ENCODE data around the gene FXYD5. TPM values are rescaled to one million over a fixed set of nuclear protein-coding genes. Genes with fewer than 3 reads are reported as not detected.

FXYD5 gene
- total RNA-seq, 1 experiment from 2014 or later, result 181 TPM

DNA sequence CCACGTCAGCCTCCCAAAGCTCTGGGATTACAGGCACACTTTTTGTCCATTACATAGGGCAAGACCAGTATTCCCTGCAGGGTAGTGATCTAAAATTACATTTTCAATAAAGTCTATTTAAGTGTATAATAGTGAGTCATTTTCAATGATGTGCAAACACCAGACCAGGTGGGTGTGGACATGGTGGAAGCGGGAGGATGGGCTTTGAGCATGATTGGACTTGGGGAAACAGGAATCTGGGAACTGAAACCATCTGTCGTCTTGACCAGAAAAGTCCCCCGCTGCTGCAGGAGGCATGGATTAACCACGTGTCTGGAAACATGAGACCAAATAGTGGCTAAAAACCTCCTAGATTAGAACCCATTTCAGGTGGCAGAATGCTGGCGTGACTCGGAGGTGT is 34.0 kb upstream of the FXYD5 start:
- no peak for TF ChIP-seq EZH2 (IDR thresholded peaks at IDR 0.05; ENCODE audit: low read depth)
- TF ChIP-seq, protein P1, sequence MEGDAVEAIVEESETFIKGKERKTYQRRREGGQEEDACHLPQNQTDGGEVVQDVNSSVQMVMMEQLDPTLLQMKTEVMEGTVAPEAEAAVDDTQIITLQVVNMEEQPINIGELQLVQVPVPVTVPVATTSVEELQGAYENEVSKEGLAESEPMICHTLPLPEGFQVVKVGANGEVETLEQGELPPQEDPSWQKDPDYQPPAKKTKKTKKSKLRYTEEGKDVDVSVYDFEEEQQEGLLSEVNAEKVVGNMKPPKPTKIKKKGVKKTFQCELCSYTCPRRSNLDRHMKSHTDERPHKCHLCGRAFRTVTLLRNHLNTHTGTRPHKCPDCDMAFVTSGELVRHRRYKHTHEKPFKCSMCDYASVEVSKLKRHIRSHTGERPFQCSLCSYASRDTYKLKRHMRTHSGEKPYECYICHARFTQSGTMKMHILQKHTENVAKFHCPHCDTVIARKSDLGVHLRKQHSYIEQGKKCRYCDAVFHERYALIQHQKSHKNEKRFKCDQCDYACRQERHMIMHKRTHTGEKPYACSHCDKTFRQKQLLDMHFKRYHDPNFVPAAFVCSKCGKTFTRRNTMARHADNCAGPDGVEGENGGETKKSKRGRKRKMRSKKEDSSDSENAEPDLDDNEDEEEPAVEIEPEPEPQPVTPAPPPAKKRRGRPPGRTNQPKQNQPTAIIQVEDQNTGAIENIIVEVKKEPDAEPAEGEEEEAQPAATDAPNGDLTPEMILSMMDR (conservative IDR thresholded peaks at IDR 0.05), result no peak
- no peaks in the 10 kb centered on the region for H3K9me3 ChIP-seq (ENCODE audit: insufficient read depth, low read depth)
- peaks cover 91% of the 10 kb centered on the region for H3K4me1 ChIP-seq (replicated peaks; ENCODE audit: insufficient read depth)
- H3K79me2 ChIP-seq (ENCODE audit: low read depth), result peaks cover 51% of the 10 kb centered on the region
- DNase-seq, result peak; percentile 70 to 96
- H2AFZ ChIP-seq, result no peak overlapping the region
- intact Hi-C loops (cut with micrococcal nuclease; ENCODE audit: unreplicated experiment), result no loop called here
- H3K36me3 ChIP-seq (ENCODE audit: low read depth), result peaks cover 4% of the 10 kb centered on the region; the same call in 1 of the 2 replicates
- H3K4me3 ChIP-seq, result peak overlapping the region; percentile 38; the same call in 1 of the 2 replicates
- peak overlapping the region; percentile 99 for H3K4me2 ChIP-seq
- ChIA-PET POLR2A (ENCODE audit: unreplicated experiment) (no interaction called here), CTCF (no interaction called here)
- H4K20me1 ChIP-seq (ENCODE audit: insufficient read depth), result no peaks in the 10 kb centered on the region
- H3K27me3 ChIP-seq (ENCODE audit: insufficient read depth, low read depth), result no peaks in the 10 kb centered on the region
- no TSS peak for BruUV-seq (replicated peaks)
- peaks cover 72% of the 10 kb centered on the region for H3F3A ChIP-seq (ENCODE audit: insufficient read depth, low read depth)
- H3K27ac ChIP-seq, result peak overlapping the region; percentile 90
- no peaks in the 10 kb centered on the region for H3K9me2 ChIP-seq (ENCODE audit: insufficient read depth)

DNA sequence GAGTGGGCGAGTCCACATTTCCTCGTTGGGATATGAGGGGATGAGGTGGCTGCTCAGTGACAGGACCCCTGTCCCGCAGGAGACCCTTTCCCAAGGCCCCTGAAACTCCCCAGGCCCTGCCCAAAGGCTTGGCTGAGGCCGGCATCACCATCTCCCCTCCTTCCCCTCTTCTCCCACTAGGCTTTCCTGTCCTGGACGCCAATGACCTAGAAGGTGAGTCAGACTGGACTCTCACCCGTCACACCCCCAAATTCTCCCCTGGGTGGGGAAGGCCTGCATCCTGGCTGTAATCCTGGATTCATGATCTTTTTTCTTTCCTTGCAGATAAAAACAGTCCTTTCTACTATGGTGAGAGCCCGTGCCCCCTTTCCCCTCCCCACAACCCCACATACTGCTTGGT is 33.6 kb upstream of the FXYD5 start:
- H3K4me3 ChIP-seq, result peak overlapping the region; percentile 38; the same call in 1 of the 2 replicates
- DNase-seq, result peak in 1 of 2 experiments; percentile 55
- intact Hi-C loops (cut with micrococcal nuclease; ENCODE audit: unreplicated experiment), result no loop called here
- BruUV-seq (replicated peaks), result no TSS peak
- no peaks in the 10 kb centered on the region for H4K20me1 ChIP-seq (ENCODE audit: insufficient read depth)
- H3K4me1 ChIP-seq (replicated peaks; ENCODE audit: insufficient read depth), result peaks cover 91% of the 10 kb centered on the region
- peak overlapping the region; percentile 99 for H3K4me2 ChIP-seq
- TF ChIP-seq, protein P1 (conservative IDR thresholded peaks at IDR 0.05), result no peak
- peak overlapping the region; percentile 90 for H3K27ac ChIP-seq
- CTCF ChIA-PET, result no interaction called here
- H3K9me3 ChIP-seq (ENCODE audit: insufficient read depth, low read depth), result no peaks in the 10 kb centered on the region
- no peaks in the 10 kb centered on the region for H3K9me2 ChIP-seq (ENCODE audit: insufficient read depth)
- POLR2A ChIA-PET (ENCODE audit: unreplicated experiment), result no interaction called here
- peaks cover 51% of the 10 kb centered on the region for H3K79me2 ChIP-seq (ENCODE audit: low read depth)
- H3K36me3 ChIP-seq (ENCODE audit: low read depth), result peaks cover 4% of the 10 kb centered on the region; the same call in 1 of the 2 replicates
- H3K27me3 ChIP-seq (ENCODE audit: insufficient read depth, low read depth), result no peaks in the 10 kb centered on the region
- H3F3A ChIP-seq (ENCODE audit: insufficient read depth, low read depth), result peaks cover 68% of the 10 kb centered on the region
- H2AFZ ChIP-seq, result no peak overlapping the region

DNA sequence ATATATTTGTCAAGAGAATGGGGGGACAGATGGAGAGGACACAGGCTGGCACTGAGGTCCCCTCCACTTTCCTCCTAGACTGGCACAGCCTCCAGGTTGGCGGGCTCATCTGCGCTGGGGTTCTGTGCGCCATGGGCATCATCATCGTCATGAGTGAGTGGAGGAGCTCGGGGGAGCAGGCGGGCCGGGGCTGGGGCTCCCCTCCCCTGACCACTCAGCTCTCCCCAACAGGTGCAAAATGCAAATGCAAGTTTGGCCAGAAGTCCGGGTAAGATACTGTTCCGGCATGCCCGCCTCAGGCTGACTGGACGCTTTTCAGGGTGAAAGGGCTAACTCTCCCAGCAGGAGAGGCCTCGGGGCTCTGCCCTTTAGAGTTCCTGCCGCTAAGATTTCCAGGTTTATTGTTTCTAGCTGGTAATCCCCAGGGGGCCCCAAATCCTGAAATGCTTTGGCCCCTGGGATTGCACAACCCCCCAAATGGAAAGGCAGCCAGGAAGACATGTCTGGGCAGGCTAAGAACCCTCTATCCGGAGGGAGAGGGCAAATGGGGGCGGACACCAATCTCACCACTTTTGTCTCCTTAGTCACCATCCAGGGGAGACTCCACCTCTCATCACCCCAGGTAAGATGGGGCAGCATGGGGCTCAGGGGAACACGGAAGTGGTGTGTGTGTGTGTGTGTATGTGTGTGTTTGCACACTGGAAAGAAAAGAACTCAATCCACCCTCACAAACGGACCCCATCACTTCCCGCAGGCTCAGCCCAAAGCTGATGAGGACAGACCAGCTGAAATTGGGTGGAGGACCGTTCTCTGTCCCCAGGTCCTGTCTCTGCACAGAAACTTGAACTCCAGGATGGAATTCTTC is 31.6 kb upstream of the FXYD5 start:
- BruUV-seq (replicated peaks), result no TSS peak

More for the DNA sequence above, 31.6 kb upstream of the FXYD5 start:
- H3F3A ChIP-seq (ENCODE audit: insufficient read depth, low read depth), result peaks cover 62% of the 10 kb centered on the region
- H3K27me3 ChIP-seq (ENCODE audit: insufficient read depth, low read depth), result no peaks in the 10 kb centered on the region
- ChIA-PET CTCF (interaction anchor here (0.6 kb wide), 1 partner anchor 19 kb away, joined by 3 read pairs; no protein-coding TSS in a partner anchor), POLR2A (ENCODE audit: unreplicated experiment) (interaction anchor here (0.5 kb wide), 1 partner anchor 8 kb away, joined by 6 read pairs; no protein-coding TSS in a partner anchor)
- TF ChIP-seq, protein P1 (conservative IDR thresholded peaks at IDR 0.05), result no peak
- TF ChIP-seq EZH2 (IDR thresholded peaks at IDR 0.05; ENCODE audit: low read depth), result no peak
- peak overlapping the region; percentile 28; the same call in 1 of the 2 replicates for H3K4me3 ChIP-seq
- H2AFZ ChIP-seq, result no peak overlapping the region
- intact Hi-C loops (cut with micrococcal nuclease; ENCODE audit: unreplicated experiment), result loop anchor here (1.0 to 2.0 kb wide), 3 partner anchors 8 to 120 kb away; partner anchors contain the start of gene FXYD3
- H3K4me1 ChIP-seq (replicated peaks; ENCODE audit: insufficient read depth), result peaks cover 83% of the 10 kb centered on the region
- H3K9me2 ChIP-seq (ENCODE audit: insufficient read depth), result no peaks in the 10 kb centered on the region
- H3K79me2 ChIP-seq (ENCODE audit: low read depth), result peaks cover 33% of the 10 kb centered on the region
- H3K27ac ChIP-seq, result peak overlapping the region; percentile 90
- H3K36me3 ChIP-seq (ENCODE audit: low read depth), result peaks cover 4% of the 10 kb centered on the region; the same call in 1 of the 2 replicates
- peak overlapping the region; percentile 99 for H3K4me2 ChIP-seq
- no peaks in the 10 kb centered on the region for H3K9me3 ChIP-seq (ENCODE audit: insufficient read depth, low read depth)
- DNase-seq, result peak; percentile 83 to 88
- H4K20me1 ChIP-seq (ENCODE audit: insufficient read depth), result no peaks in the 10 kb centered on the region

All from PC-9 (cell line).